ENCODE results near the gene GALNT9.
"Not testable (repeated sequence)": the region's sequence is repeated elsewhere in the genome, so short reads cannot be mapped to it uniquely, and the experiment has no call there.

The GALNT9 gene

GRCh38 chr12:132358241-132359225 is 29.1 kb upstream of the GALNT9 start:
- DNase-seq (ENCODE audit: low spot score) = not testable (repeated sequence)

GRCh38 chr12:132357623-132358186 is 28.3 kb upstream of the GALNT9 start:
- DNase-seq (ENCODE audit: low spot score) = no peak

DNA sequence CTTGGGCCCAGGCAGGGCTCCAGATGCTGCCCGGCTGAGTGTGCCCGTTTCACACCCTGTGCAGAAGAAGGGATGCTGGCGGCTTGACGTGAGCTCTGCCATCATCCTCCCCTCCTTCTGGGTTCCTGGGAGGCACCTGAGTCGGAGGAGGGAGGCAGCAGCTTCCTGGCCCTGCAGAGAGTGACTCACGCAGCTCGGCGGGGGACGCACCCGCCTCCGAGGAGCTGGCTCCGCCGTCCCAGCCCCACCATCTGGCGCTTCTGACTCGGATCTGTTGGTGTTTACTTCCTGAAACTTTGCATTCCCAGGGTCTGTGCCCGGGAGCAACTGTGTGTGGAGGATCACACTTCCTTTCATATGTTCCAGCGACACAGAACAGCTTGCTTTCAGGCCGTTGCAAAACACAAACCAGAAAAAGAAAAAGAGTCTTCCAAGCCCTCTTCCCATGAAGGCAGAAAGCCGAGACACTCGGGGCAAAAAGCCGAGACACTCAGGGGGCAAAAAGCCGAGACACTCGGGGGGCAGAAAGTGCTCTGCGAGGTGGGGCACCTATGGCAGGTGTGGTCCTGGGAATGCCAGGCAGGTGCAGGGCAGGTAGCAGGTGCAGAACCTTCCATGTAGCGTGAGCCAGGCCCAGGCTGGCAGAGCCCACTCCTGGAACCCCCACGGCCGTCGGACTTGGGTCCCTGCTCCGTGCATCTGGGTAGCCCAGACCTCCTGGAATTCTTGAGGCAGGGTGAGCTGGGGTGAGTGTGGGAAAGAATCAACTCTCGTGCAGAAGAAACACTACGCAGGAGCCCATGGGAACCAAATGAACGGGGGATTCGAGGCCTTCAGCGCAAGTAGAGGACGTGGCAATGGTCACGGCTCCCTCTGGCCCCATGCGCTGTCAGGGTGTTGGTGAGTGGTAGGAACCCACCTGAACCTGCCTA is 27.6 kb upstream of the GALNT9 start:
- no peak for DNase-seq (ENCODE audit: low spot score)

DNA sequence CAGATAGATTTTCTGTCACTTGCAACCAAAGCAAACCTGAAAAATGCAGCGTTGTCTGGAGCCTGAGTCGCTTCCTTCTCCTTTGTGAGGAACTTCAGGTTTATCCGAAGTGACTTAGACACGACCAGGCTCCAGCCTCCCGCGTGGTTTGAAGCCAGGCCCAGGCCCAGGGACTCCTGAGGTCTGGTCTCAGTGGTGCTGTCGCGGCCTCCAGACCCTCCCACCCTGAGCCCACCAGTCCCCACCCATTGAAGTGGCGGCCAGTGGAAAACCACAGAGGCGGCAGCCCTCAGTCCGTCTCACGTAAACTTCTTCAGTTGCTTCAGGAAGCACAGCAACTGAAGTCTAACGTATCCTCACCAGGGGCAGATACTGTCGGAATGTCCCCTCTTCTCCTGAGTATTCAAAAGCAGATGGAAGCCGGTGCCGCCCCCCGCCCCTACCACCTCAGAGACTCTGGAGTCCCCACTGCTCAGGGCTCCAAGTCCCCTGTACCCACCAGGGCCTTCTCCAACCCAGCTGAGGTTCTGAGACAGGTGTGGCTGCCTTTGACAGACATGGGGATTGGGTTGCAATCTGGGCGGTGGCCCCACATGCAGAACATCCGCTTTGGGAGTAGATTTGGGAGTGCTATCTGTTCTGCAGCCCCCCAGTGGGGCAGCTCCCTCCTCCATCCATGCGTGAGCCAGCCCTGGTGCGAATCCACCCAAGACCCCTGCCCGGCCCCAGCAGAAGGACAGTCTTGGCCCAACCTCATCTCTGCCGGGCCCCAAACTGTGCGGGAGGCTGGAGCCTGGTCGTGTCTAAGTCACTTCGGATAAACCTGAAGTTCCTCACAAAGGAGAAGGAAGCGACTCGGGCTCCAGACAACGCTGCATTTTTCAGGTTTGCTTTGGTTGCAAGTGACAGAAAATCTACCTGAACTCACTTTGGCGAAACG is 26.6 kb upstream of the GALNT9 start:
- no peak for DNase-seq (ENCODE audit: low spot score)

GRCh38 chr12:132354982-132355680 is 25.7 kb upstream of the GALNT9 start:
- no peak for DNase-seq (ENCODE audit: low spot score)

DNA sequence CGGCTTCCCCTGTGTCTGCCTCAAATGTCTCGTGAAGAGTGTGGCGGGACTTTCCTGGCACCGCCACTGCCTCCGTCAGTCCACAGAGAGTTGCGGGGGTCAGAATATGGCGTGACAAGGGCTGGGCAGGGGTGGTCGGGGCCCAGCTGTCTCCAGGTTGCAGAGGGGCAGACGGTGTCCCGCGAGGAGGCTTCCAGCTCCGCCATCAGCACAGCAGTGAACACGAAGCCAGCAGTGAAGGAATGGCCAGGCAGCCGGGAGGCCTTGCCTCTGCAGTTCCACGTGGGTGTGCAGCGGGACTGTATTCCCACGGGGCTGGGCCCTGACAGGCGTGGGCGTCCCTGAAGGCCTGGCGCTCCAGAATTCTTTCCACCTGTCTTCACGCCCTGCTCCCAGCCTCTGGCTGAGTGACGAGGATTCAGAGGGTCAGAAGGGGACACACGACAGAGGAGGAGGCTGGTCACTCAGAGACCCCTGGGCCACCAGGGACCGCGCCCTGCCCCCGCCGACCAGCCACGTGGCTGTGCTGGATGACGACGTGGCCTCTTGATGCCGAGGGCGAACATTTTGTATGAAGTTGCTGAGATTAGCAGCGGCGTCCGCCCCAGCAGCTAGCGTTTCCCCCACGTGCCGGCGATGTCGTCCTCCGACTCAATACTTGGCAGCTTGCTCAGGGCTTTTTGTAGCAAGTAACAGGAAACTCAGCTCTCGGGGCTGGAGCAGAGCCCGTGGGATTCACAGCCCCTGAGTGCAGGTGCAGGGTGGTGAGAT is 25.0 kb upstream of the GALNT9 start:
- DNase-seq (ENCODE audit: low spot score) = no peak

DNA sequence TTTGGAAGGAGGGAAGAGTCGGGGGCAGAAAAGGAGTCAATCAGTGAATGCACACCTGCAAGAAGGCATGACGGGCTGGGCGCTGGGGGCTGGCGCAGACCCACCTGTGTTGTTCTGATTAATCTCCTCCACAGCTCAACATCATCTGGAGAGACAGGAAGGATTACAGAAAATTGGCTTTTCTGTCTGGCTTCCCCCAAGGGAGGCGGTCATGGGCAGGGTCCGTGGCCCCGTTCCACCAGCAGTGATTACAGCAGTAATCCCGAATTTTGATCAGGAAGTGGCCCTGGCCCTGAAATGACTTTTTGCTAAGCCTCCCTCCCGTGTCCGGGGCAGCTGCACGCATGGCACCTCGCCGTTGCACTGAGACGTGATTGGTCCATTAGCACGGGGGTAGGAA is 24.4 kb upstream of the GALNT9 start:
- no peak for DNase-seq (ENCODE audit: low spot score)

GRCh38 chr12:132352896-132353800 is 23.8 kb upstream of the GALNT9 start:
- no peak for DNase-seq (ENCODE audit: low spot score)

- DNase-seq (ENCODE audit: low spot score) = no peak
Observed at GRCh38 chr12:132351751-132352495, 22.5 kb upstream of the GALNT9 start.

DNA sequence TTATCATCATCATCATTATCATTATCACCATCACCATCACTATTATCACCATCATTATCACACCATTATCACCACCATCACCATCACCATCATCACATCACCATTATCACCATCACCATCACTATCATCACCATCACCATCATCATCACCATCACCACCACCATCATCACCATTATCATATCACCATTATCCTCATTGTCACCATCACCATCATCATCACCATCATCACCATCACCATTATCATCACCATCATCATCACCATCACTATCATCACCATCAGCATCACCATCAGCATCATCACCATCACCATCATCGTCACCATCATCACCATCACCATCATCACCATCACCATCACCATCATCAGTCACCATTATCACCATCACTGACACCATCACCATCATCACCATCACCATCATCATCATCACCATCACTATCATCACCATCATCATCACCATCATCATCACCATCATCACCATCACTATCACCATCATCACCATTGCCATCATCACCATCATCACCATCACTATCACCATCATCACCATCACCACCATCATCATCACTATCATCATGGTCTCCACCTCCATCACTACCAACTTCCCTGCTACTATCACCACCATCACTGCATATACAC is 20.2 kb upstream of the GALNT9 start:
- DNase-seq (ENCODE audit: low spot score) = no peak

DNA sequence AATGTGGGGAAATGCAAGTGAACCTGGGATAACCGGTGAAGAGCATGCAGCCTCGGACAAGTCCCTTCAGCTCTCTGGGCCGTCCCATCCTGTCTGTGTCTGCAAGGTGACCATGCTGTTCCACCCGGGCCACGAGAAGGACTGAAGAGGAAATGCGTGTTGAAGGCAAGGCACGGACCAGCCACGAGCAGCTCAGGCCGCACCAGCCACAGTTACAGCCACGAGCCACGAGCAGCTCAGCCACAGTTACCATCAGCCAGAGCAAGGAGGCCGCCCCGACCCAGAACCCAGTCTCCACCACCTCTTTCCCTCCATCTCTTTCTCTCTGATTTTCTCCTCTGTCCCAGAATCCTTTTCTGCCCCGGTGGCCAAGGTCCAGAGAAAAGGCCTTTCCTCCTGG is 18.8 kb upstream of the GALNT9 start:
- no peak for DNase-seq (ENCODE audit: low spot score)

GRCh38 chr12:132347176-132347855 is 17.9 kb upstream of the GALNT9 start:
- no peak for DNase-seq (ENCODE audit: low spot score)

- no peak for DNase-seq (ENCODE audit: low spot score)
Observed at GRCh38 chr12:132346471-132347175, 17.2 kb upstream of the GALNT9 start.

- no peak for DNase-seq (ENCODE audit: low spot score)
Observed at GRCh38 chr12:132345561-132346200, 16.3 kb upstream of the GALNT9 start.

DNA sequence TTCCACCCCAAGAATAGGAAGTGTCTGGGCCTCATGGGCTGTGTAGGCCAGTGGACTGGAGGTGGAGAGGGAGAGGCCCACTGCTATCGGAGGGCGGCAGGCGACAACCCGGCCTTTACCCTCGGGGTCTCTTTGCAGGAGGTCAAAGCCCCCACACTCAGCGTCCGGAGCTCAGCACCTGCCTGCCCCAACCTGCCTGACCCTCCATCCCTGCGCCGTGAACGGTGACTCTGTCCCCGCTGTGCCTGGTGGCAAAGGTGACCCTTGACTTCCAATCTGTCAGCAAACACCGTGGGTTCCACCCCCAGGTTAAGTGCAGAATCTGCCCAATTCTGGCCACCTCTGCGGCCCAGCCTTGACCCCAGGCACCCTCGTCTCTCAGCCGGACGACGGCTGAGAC is 15.7 kb upstream of the GALNT9 start:
- DNase-seq (ENCODE audit: low spot score) = no peak

GRCh38 chr12:132344601-132345000 is 15.2 kb upstream of the GALNT9 start:
- DNase-seq (ENCODE audit: low spot score) = no peak
